NCI-H82 treated with DMSO at 0.1 percent for 48 hours (cell line): ENCODE results near the gene SIK1.
"Not testable (repeated sequence)": the region's sequence is repeated elsewhere in the genome, so short reads cannot be mapped to it uniquely, and the experiment has no call there.

Experiments
- DNase-seq: peaks from one replicate; lab custom pipeline; 2025; ENCODE audit not compliant: unreplicated experiment; lab: John Stamatoyannopoulos, UW

Gene SIK1

DNA sequence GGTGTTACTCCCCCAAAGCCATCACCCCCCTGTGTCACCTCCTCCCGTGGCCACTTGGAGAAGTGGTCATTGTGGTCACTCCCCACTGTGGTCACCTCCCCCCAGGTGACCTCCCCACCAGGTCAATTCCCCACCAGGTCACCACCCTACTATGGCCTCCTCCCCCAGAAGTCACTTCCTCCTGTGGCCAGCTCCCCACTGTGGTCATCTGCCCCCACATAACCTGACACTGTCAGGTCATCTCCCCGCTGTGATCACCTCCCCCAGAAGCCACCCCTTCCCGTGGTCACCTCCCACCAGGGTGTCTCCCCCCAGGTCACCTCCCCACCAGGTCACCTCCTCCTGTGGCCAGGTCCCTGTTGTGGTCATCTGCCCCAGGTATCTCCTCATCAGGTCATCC is 28.9 kb downstream of the SIK1 start:
- DNase-seq: not testable (repeated sequence)

DNA sequence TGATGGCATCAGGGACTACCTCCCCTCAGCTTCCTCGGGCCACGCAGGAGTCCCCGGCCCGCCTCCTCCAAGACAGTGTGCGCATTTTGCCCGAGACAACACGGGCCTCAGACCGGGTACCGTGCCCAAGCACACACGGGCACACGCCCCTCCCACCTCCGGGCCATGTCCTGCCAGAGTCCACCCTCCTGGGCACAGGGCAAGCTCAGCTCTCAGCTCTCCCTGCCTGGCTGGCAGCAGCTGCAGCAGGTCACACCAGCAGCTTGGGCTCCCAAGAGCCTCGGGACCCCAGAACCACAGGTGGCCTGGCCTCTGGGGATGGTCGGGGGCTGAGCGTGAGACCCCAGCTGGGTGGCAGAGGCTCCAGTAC is 29.5 kb downstream of the SIK1 start:
- not testable (repeated sequence) for DNase-seq

DNA sequence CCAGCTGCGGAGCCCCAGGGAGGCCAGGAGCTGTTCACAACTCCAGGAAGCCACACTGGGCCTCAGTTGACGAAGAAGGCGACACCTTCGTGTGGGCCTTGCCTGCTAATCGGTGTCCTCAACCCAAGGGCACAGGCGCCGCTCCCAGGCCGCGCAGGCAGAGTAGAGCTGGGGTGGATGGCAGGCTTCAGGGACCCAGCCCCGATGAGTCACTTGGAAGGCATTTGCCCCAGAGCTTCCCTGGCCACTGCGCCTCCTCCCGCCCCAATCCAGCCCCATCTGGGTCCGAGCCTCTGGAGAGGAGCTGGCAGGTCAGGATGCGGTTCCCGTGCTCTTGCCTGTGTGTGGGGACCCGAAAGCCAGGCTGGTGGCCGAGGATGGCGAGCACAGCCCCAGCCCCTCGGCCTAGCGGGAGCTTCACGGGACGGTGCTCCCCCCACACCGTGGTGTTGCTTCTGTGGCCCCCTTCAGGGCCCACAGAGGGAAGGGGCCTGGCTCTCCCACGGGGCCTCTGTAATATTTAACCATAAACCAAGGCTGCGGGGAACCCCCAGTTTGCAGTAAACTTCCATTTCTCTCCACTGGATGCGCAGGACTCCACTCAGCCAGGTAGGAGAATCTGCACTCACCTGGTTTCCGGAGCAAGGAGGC is 30.0 kb downstream of the SIK1 start:
- DNase-seq: not testable (repeated sequence)

DNA sequence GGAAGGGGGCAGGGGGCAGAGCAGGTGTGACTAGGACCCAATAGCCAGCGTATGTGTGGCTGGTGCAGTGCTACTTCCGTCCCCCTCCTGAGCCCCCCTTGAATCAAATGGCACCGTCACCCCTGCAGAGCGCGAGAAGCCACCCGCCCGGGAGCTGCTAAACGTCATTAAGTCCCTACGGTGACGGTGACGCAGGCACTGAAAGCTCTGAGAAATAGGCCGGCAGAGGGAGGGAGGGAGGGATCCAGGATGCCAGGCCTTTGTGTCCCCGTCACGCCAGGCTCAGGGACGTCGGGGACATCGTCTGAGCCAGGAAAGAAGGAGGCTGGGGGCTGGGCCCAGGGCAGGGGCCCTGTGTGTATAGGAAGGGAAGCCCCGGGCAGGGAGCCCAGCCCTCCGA is 43.6 kb downstream of the SIK1 start:
- DNase-seq: not testable (repeated sequence)

DNA sequence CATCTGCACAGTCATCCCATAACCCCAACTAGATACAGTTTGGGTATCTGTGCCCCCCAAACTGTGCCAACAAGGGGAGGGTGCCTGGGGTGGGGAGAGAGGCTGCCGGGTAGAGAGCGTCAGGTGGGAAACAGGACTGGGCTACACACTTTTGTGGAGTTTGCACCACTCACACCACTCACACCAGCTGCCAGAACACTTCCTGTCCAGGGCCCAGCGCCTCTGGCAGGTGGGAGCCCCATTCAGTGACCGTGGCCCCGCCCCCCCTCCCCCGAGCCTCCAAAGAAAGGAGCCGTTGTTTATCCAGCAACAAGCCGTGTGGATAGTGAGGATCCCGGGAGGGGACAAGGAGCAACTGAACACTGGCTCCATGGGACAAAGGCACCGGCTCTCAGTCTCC is 44.0 kb downstream of the SIK1 start:
- DNase-seq: not testable (repeated sequence)

DNA sequence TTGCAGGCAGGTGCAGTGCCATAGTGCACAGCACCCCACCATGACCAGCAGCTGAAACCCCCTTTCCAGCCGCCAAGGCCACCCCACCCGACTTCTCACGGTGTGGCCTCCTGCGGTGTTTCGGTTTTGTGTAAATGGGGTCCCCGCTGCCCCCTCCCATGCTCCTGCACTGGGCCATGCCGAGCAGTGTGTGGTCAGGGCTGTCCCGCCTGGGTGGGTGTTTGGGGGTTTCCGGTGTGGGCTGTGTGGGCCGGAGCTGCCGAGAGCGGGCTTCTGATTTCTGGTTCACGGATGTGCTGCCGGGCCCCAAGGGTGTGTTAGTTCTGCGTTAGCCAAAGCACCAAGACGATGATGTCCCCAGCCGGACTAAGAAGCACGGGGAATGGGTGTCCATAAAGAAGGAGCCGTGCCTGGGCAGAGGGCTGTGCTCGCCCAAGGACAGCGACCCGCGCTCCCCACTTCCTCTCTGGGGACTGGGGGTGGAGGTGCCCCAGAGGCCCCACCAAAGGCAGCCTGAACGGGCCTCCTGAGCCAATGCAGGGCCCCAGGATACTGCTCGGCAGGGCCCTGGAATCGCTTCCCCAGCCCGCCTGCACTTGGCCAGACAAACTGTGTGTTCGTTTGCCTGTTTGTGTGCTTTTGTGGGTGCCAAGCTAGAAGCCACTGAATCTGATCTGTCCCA is 45.9 kb downstream of the SIK1 start:
- not testable (repeated sequence) for DNase-seq

DNA sequence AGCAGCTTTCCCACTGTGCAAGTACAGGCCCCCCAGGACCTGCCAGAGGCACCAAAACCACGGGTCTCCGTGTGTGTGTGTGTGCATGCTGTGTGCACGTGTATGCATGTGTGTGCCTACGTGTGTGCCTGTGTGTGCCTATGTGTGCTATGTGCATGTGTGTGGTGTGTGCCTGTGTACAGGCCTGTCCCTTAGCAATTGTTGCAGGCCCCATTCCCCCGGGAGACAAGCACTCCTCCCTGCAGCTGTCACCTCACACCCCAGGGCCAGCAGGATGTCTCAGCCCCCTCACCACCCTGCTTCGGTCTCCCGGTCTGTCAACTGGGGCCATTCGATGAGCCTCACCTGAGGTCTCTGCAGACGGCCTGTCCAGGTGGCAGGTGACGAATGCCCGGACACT is 46.6 kb downstream of the SIK1 start:
- DNase-seq: not testable (repeated sequence)

DNA sequence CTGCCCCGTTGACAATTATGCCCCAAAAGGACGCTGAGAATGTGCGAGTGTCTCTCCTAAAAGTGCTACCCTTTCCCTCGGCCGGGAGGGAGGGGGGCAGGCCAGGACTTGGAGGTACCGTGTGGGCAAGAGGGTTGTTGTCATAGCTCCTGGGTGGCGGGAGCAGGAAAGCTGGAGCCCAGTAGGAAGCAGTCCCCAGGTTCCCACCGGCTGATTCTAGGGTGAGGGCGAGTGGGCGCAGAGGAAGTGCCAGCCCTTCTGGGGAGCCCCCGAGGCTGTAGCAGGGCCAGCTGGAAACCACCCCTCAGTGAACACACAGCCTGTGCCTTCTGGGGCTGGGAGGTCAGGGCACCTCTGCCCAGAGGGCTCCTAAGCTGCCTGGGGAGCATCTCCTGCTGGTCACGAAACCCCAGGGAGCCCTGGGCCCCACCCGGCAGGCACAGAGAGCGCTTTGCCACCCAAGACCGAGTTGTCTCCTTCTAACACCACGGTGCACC is 47.3 kb downstream of the SIK1 start:
- DNase-seq: not testable (repeated sequence)

DNA sequence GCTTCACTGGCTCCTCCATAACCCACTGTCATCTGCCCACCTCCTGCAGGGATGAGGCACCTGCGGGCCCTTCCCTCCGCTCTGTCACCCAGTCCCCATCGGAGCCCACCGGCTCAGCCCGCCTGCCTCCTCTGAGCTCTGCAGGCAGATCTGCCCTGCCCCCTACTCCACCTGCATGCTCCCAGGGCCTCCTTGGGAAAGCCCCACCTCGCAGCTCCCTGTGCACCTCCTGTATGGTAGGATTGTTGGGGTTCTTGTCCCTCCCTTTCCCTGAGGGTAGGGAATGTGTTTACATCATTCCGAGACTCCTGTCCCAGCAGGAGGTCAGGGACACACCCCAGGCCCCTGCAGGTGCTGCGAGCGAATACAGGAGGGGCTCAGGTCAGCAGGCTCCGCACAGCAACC is 50.5 kb downstream of the SIK1 start:
- DNase-seq: no peak

DNA sequence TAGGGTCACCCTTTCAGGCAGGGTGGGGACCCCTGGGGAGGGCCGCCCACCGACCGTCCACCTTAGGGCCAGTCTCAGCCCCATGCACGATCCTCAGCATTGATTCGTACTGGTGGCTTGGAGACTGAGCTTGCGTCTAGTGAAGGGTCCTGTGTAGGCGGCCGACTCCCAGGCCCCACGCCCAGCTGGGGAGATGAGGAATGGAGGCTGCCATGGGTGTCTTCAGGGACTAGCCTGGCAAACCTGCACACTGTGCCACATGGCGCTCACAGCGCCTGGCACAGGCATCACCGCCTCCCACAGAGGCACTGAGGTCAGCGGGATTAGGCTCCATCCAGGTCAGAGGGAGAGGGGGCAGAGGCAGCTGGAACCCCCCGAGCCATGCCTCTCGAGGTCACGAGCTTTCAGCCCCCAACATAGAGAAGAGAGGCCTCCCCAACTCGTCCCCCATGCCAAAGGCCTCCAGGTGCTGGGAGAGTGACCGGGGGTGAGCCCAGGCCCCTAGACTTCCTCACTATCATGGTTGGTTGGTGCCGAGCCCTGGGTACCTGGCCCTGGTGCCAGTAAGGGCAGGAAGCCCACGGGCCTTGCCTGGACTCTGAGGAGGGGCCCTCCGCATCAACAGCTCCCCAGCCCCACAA is 51.0 kb downstream of the SIK1 start:
- no peak for DNase-seq

DNA sequence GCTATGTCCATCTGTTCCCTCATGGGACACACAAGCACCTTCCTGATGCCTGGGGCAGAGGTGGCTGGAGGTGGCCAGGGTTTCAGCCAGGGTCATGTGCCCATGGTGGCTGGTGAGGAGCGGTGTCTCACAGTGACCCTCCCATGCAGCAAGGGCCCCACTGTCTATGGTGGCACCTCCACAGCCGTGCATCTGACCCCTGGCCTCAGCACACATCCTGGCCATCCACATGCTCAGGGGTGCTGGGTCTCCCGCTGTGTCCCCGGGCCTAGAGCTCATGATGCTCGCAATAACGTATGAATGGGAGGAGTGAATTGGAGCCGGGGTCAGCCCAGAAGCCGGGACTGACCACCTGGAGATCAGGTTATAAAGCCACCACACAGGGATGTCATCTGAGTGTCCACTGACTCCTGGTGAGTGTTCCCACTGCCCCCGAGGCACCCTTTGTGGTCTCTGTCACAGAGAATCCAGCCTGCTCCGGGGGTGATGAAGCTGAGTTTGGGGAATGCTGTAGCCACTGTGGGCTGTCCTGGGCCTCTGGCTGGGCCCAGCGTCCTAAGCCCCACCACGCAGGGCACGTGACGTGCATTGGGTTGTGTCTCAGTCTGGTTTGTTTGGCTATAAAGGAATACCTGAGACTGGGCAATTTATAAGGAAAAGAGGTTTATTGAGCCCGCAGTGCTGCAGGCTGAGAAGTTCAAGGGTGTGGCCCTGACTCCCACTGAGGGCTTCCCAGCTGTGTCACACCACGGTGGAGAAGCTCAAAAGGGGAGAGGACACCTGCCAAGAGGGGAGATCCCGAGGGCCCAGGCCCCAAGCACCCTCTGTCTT is 51.7 kb downstream of the SIK1 start:
- DNase-seq: no peak

DNA sequence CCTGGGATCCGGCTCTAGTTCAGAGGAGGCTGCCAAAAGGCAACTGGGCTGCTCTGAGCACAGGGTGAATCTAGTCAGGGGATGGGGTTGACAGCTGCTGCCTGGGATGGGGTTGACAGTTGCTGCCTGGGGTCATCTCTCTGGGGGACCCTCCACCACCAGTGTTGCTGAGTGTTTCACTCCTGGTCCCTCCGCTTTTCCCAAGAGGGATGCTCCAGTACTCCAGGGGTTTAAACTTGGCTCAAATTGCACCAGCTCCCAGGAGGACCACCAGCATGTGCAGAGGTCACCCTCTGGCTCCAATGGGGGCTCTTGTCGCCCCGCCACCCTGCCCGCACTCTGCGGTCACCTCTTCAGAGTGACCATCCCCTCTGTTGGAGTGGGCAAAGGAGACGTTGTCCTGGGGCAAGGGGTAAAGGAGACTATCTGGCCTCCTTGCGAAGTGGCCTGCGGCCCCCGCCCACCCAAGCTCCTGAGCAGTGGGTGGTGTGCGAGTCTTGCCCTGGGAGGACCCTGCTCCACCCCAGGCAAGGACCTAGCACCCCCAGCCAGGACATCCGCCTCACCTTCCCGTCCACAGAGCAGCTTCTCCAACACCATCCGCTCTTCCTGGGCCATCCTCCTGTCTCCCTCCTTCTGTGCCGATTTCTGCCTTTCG is 52.6 kb downstream of the SIK1 start:
- DNase-seq: no peak

DNA sequence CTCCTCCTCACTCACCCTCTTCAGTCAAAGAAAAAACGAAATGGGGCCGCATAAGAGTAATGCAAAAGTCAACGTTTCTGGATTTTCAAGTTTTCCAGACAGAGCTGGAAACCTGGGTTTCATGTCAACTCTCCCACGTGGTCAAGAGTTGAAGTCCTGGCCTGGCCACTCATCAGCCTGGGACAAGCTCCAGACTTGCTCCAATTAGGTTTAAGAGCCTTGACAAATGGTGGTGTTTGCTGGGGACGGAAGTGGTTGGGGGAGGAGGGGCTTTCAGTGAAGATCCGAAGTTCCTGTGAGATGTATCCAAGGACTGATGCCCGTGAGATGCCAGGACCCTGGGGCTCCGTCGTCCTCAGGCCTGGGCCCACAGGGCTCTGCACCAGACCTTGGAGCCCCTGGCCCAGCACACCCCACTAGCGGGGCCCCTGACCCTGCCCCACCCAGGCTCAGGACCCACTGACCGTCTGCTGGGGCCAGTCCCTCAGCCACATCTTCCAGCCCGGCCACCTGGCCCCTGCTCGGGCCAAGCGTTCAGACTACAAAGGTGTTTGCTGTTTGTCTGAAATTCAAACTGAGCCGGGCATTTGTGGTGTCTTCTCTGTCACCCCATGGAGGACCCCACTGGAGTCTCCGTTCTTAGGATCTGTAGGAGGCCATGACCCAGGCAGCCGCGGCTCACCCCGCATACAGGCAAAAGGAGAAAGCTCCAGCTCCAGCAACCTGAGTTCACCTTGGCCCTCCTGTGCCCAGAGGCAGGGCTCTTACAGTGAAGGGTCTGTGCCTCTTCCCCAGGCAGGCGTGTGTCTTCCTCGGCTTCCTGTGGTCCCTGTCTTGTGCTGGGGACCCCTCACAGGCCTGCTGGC is 53.3 kb downstream of the SIK1 start:
- no peak for DNase-seq

DNA sequence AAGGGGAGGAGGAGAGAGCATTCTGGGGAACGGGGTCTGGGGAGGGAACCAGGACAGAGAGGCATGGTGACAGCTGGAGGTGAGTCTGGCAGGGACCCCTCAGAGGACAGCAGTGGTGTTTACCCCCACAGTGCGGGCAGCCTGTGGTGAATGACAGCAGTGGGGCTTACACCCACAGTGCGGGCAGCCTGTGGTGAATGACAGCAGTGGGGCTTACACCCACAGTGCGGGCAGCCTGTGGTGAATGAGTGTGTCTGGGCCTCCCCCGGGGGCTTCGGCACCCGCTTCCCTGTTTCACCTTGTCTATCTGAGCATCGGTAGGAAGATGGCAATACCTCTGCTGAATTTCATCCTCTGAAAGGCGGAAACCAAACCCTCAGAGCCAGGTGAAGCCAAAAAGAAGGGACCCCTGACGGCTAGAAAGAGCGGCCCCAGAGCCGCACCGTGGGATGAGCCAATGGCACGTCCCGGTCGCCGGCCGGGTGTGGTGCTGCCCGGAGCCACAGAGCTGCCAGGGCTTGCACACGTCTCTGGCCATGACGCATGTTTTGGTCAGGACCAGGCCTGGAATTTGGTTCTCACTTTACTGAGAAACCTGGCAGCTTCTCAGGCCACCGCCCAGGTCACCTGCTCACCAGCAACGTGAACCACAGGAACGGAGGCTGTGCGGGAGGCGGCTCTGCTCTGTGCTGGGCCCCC is 54.1 kb downstream of the SIK1 start:
- no peak for DNase-seq

DNA sequence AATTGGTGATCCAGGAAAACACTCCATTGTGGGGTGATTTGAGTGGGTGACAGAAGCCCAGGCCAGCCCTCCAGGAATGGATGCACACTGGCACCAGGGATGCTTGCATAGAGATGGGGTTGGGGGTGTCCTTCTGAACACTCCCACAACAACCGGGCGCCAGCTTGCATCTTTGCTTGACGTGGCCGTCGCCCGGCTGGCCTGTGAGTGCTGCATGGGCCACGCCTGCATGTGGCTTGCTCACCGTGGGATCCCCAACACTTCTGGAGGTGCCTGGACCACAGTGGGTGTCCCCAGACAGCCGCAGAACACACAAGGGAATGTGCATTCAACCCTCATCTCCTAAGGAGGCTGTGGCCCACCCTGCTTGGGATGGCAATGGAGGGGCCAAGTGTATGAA is 55.1 kb downstream of the SIK1 start:
- DNase-seq: no peak

DNA sequence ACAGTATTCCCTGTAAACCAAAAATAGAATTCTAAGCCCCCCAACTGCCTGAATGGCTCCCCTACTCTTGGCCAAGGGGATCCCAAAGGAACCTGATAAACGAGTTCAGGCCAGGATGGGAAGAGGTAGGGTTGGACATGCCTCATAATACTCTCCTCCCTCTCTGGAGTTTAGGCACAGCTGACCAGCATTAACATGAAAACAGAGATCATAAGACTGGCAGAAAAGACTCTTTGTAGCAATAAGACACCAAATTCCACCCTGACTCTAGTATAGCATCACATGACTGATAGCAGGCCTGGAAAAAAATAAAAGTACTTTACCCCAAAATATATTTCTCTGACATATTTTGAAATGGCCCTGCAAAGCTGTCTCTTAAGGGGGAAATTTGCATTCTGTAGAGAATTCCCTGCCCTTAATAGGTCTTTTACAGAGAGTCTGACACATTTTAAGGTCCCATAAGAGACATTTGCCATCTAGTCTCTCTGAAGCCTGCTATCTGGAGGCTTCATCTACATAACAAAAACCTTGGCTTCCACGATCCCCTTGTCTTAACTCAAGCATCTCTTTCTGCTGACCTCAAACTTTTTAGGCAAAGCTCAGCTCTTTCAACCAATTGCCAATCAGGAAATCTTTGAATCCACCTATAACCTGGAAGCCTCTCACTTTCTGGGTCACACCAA is 55.9 kb downstream of the SIK1 start:
- DNase-seq: no peak

DNA sequence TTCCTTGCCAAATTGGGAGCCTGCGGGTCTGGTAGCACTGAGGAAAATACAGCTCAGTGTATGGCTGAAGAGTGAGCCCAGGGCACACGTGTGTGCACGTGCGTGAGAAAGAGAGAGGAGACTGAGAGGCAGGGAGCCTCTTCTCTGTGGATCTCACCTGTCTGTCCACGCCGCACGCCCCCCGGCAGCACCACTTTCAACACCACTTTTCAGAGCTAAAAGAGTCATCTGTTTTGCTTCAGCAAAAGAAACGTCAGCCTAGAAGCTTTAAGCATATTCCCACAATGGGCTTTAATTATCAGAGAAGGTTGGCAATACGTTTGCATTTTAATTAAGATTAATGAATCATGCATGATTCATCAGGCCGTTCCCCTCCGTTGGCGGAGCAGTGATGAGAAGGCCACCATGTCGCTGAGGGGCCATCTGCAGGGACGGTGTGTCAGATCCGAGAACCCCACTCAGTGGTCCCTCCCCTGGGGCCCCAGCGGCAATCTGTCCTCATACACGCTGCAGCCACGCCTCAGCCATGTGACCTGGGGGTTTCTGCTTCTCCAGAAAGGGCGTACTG is 56.8 kb downstream of the SIK1 start:
- no peak for DNase-seq

DNA sequence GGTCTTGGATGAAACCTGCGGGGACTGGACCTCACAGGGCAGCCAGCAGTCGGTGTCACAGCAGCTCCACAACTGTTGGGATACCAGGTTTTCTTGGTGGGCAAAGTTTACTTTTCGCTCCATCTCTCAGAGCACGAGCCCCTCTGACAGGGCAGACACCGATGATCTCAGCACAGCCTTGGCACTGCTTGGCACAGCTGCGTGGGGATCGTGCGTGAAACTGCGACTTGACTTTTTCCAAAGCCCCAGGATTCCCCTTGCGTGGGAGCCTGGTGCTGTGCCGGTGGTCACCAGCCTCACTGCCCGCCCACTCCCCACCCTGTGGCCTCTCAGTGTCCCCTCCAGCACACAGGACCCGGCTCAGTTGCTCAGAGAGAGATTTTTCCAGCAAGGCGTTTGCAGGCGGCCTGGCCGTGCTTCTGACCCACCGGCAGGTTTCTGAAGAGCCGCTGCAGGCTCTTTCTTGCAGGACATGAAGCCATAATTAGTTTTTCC is 57.3 kb downstream of the SIK1 start:
- DNase-seq: no peak
